Measurements from ENCODE around the gene ATXN7L1.

- TF ChIP-seq ZNF2 (tag by site-specific recombination; IDR thresholded peaks at IDR 0.05), result no peak
- TF ChIP-seq ZNF610 (tag by site-specific recombination; IDR thresholded peaks at IDR 0.05; ENCODE audit: borderline replicate concordance), result no peak
- TF ChIP-seq ZNF175 (tag by site-specific recombination; IDR thresholded peaks at IDR 0.05), result no peak
- TF ChIP-seq CTCF (tag by site-specific recombination; IDR thresholded peaks at IDR 0.05), result no peak
- TF ChIP-seq ZNF660 (tag by site-specific recombination; IDR thresholded peaks at IDR 0.05), result no peak
- TF ChIP-seq REST (tag by site-specific recombination; IDR thresholded peaks at IDR 0.05), result no peak
- TF ChIP-seq ZBTB21 (tag by site-specific recombination; IDR thresholded peaks at IDR 0.05), result no peak
- no peak for TF ChIP-seq ZFP41 (tag by site-specific recombination; IDR thresholded peaks at IDR 0.05; ENCODE audit: borderline replicate concordance)
- TF ChIP-seq ZBTB17 (tag by site-specific recombination; IDR thresholded peaks at IDR 0.05), result no peak
- no peak for TF ChIP-seq ZSCAN18 (tag by site-specific recombination; IDR thresholded peaks at IDR 0.05)
Observed at GRCh38 chr7:105742787-105743186, 133.6 kb downstream of the ATXN7L1 start.

Measured in HEK293 (cell line).